MCF 10A (cell line): Measurements from ENCODE around the gene TTC6. TPM values are rescaled to one million over a fixed set of nuclear protein-coding genes. Genes with fewer than 3 reads are reported as not detected.

Experiments
- BruUV-seq: library from RNA; stranded (reverse); fragments of 400-500 nt; replicated peaks from 2 replicates; lab custom pipeline; 2021; lab: Mats Ljungman, UMichigan
- CTCF ChIA-PET: fragments of 300-600 bp; sonication (Branson Sonifier 250); formaldehyde crosslinking; extraction: SDS; loops from one replicate; lab custom pipeline; 2021; ENCODE audit warnings: antibody characterized with exemption, inconsistent platforms; lab: Yijun Ruan, JAX
- POLR2A ChIA-PET: fragments of 300-600, 350-650 bp; sonication (Branson Sonifier 250); formaldehyde crosslinking; extraction: SDS; loops from one replicate; lab custom pipeline; 2020; ENCODE audit warnings: antibody characterized with exemption, inconsistent platforms; lab: Yijun Ruan, JAX
- DNase-seq: peaks from one replicate; pipeline ENCODE4 v3.0.0-alpha.2; 2018; ENCODE audit not compliant: unreplicated experiment
- H3K27ac Mint-ChIP-seq: one replicate; pipeline ENCODE4 v1.8.0; 2022; ENCODE audit warnings: mild to moderate bottlenecking, low read depth, mixed read lengths; ENCODE audit not compliant: unreplicated experiment
- H3K27me3 Mint-ChIP-seq: one replicate; pipeline ENCODE4 v1.8.0; 2022; ENCODE audit warnings: mixed read lengths; ENCODE audit not compliant: insufficient read depth, unreplicated experiment
- H3K36me3 Mint-ChIP-seq: one replicate; pipeline ENCODE4 v1.8.0; 2022; ENCODE audit warnings: mild to moderate bottlenecking, moderate library complexity, mixed read lengths; ENCODE audit not compliant: insufficient read depth, unreplicated experiment
- H3K4me1 Mint-ChIP-seq: one replicate; pipeline ENCODE4 v1.8.0; 2022; ENCODE audit warnings: mixed read lengths; ENCODE audit not compliant: insufficient read depth, unreplicated experiment
- H3K4me3 Mint-ChIP-seq: one replicate; pipeline ENCODE4 v1.8.0; 2022; ENCODE audit warnings: mild to moderate bottlenecking, moderate library complexity, mixed read lengths; ENCODE audit not compliant: unreplicated experiment
- H3K9me3 Mint-ChIP-seq: one replicate; pipeline ENCODE4 v1.8.0; 2022; ENCODE audit warnings: mixed read lengths; ENCODE audit not compliant: unreplicated experiment
- CTCF ChIP-seq: fragments of 200-600 bp; IDR thresholded peaks from one replicate; pipeline ENCODE4 v1.8.0; 2022; ENCODE audit warnings: antibody characterized with exemption, mild to moderate bottlenecking; ENCODE audit not compliant: unreplicated experiment
- intact Hi-C: fragments of 100-400 bp; cut with micrococcal nuclease; formaldehyde crosslinking; loops from 2 replicates; pipeline ENCODE4 v1.14.1; 2022
- total RNA-seq: library from RNA; stranded (reverse); gene quantifications from 2 replicates; pipeline ENCODE4 v1.2.3, GENCODE V29; 2022

Gene TTC6
- total RNA-seq, 1 experiment from 2014 or later, result 0.98 TPM

DNA sequence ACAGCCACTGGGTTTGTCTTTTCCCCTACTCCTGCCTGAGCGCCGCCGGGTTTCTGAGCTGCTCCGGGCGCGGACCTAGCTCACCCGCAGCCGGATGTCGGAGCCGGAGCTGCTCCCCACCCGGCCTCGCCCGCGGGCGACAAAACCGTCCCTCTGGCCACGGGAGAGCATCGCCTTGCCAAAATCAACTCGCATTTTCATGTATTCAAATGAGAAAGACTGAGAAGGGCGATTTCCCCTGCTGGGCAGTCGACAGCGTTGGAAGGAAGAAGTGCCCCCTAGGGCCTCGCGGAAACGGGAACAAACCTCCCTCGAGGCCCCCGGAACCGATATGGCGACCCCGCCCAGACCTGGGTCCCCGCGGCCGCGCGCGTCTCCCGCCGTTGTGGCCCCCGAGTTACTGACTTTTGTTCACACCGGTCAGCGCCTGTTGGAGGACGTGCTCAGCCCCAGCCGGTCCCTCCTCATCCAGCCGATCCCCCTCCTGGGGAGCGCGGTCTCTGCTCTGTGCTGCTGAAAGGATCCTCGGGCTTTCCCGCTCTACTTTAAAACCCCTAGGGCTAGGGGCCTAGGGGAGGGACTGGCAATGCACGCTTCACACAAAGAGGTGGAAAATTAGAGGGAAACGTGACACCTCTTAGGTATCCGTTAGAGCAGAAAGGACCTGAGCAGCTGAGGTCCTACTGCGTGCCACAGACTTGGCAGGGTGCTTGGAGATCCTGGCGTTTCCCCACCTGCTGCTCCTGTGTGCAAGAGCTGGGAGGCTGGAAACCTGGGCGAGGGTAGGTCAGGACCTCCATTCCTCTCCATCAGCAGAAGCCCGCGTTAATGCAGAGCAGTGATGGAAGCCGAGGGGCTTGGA lies 4.3 kb downstream of the TTC6 start:
- ChIA-PET POLR2A (no interaction called here), CTCF (interaction anchor here (0.5 to 1.7 kb wide), 3 partner anchors 66 to 383 kb away, joined by 3 to 7 read pairs (median 5); no protein-coding TSS in a partner anchor)
- BruUV-seq, result no TSS peak
- H3K27ac Mint-ChIP-seq, result no peak overlapping the region
- no peaks in the 10 kb centered on the region for H3K9me3 Mint-ChIP-seq
- H3K4me3 Mint-ChIP-seq, result no peak overlapping the region
- DNase-seq, result no peak
- intact Hi-C loops, result loop anchor here (10.0 kb wide), 1 partner anchor 105 kb away; no protein-coding TSS in a partner anchor
- TF ChIP-seq CTCF, result no peak
- H3K27me3 Mint-ChIP-seq, result no peaks in the 10 kb centered on the region
- peaks cover 6% of the 10 kb centered on the region for H3K36me3 Mint-ChIP-seq
- no peaks in the 10 kb centered on the region for H3K4me1 Mint-ChIP-seq

- POLR2A ChIA-PET, result no interaction called here
- no peaks in the 10 kb centered on the region for H3K36me3 Mint-ChIP-seq
- no peak for TF ChIP-seq CTCF
- DNase-seq, result no peak
- H3K9me3 Mint-ChIP-seq, result no peaks in the 10 kb centered on the region
- CTCF ChIA-PET, result interaction anchor here (0.6 to 1.7 kb wide), 6 partner anchors 10 to 1338 kb away, joined by 3 to 7 read pairs (median 4); no protein-coding TSS in a partner anchor
- H3K4me1 Mint-ChIP-seq, result no peaks in the 10 kb centered on the region
- BruUV-seq, result no TSS peak
- intact Hi-C loops, result no loop called here
- H3K27me3 Mint-ChIP-seq, result no peaks in the 10 kb centered on the region
- no peak overlapping the region for H3K27ac Mint-ChIP-seq
- no peak overlapping the region for H3K4me3 Mint-ChIP-seq
Observed at GRCh38 chr14:37600880-37601741, 5.7 kb downstream of the TTC6 start.

DNA sequence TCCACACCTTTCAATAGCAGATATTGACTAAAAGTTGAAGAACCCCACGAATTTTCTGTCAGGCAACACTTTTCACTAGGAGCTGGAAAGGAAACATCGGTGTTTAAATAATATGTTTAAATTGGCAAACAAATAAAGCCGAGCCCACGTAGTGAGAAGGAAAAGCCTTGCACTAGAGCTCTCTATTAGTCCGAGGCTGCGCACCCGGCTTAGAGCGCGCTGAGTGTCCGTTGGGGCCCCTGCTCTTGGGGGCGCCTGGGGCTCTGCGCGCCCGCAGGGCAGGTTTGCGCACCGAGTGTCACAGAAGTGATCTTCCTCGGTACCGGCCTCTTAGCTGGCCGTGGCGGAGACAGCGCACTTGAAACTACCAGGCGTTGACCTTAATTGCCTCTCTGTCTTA lies 6.4 kb downstream of the TTC6 start:
- H3K9me3 Mint-ChIP-seq, result no peaks in the 10 kb centered on the region
- intact Hi-C loops, result no loop called here
- H3K4me1 Mint-ChIP-seq, result no peaks in the 10 kb centered on the region
- no peaks in the 10 kb centered on the region for H3K36me3 Mint-ChIP-seq
- DNase-seq, result no peak
- BruUV-seq, result no TSS peak
- no peak overlapping the region for H3K4me3 Mint-ChIP-seq
- CTCF ChIA-PET, result interaction anchor here (0.7 to 1.7 kb wide), 3 partner anchors 9 to 355 kb away, joined by 3 to 7 read pairs (median 4); no protein-coding TSS in a partner anchor
- H3K27ac Mint-ChIP-seq, result no peak overlapping the region
- no peak for TF ChIP-seq CTCF
- POLR2A ChIA-PET, result no interaction called here
- H3K27me3 Mint-ChIP-seq, result no peaks in the 10 kb centered on the region
